ENCODE results near the gene DGKH. TPM values are rescaled to one million over a fixed set of nuclear protein-coding genes. Genes with fewer than 3 reads are reported as not detected.

The DGKH gene
- total RNA-seq, 4 donors from 2014 or later: 18.6 to 32.5 (median 19.6) TPM

DNA sequence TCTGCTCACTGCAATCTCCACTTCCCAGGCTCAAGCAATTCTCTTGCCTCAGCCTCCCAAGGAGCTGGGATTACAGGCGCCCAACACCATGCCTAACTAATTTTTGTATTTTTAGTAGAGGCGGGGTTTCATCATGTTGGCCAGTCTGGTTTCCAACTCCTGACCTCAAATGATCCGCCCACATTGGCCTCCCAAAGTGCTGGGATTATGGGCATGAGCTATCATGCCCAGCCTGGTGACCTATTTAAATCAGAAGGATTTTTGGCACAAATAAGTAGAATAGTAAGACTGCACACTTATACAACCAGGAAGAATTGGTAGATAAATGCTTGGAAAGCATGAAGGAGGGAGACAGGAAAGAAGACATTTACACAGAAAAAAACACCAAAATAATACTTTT is 170.1 kb downstream of the DGKH start:
- ATAC-seq: no peak
- Histone ChIP-seq H3K9me3 (no peaks in the 10 kb centered on the region), H3K4me3 (no peak overlapping the region), H3K36me3 (peaks cover 0 to 70% of the 10 kb centered on the region in 2 donors), H3K4me1 (no peaks in the 10 kb centered on the region), H3K27ac (no peak overlapping the region), H3K27me3 (no peaks in the 10 kb centered on the region)
- TF ChIP-seq CTCF (IDR thresholded peaks at IDR 0.05) (no peak), POLR2A (IDR thresholded peaks at IDR 0.05) (no peak), EP300 (IDR thresholded peaks at IDR 0.05) (no peak), POLR2AphosphoS5 (IDR thresholded peaks at IDR 0.05) (no peak)
- WGBS, 2 donors (ENCODE audit: low coverage in 1 of 2): 89 to 100% methylated on average over 1 to 3 of the region's 3 CpGs

DNA sequence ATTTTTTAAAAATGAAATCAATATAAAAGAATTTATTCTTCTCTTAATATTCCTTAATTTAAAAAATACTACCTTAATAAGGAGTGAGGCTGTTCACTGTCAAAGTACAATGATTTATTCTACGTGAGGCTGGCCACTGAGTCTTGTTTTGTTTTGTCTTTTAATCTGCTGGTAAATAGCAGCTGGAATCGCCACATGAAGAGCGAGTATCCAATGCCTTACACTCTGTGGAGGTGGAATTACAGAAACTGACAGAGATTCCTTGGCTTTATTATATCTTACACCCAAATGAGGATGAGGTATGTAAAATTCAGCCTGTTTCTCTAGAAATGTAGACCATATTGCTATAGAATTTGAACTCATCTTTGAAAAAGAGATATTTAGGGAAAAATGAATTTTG is 170.6 kb downstream of the DGKH start:
- Histone ChIP-seq H3K36me3 (peaks cover 0 to 70% of the 10 kb centered on the region in 2 donors), H3K4me1 (no peaks in the 10 kb centered on the region), H3K9me3 (no peaks in the 10 kb centered on the region), H3K27me3 (no peaks in the 10 kb centered on the region), H3K27ac (no peak overlapping the region), H3K4me3 (no peak overlapping the region)
- WGBS, 2 donors (ENCODE audit: low coverage in 1 of 2): 93 to 100% methylated on average over 3 of the region's 3 CpGs
- TF ChIP-seq CTCF (IDR thresholded peaks at IDR 0.05) (no peak), EP300 (IDR thresholded peaks at IDR 0.05) (no peak), POLR2AphosphoS5 (IDR thresholded peaks at IDR 0.05) (no peak), POLR2A (IDR thresholded peaks at IDR 0.05) (no peak)
- ATAC-seq: no peak

DNA sequence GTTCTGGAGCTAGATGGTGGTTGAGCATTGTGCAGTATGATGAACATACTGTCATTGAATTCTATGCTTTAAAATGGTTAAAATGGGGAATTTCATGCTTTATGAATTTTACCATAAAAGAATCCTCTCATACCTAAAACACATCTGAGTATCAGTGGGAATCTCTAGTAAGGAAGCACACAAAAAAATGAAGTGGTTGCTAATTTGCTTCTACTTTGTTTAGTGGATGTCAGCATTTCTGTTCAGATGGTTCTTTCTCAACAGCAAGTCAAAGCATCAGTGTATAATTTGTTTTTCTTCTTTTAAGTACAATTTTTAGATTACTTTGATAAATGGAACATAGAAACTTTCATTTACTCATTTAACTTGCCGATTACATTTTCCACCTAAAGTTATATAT is 171.4 kb downstream of the DGKH start:
- Histone ChIP-seq H3K9me3 (no peaks in the 10 kb centered on the region), H3K27me3 (no peaks in the 10 kb centered on the region), H3K4me1 (no peaks in the 10 kb centered on the region), H3K36me3 (peaks cover 0 to 70% of the 10 kb centered on the region in 2 donors), H3K4me3 (no peak overlapping the region), H3K27ac (no peak overlapping the region)
- no peak for ATAC-seq
- TF ChIP-seq EP300 (IDR thresholded peaks at IDR 0.05): no peak
- TF ChIP-seq POLR2A (IDR thresholded peaks at IDR 0.05): no peak
- no peak for TF ChIP-seq CTCF (IDR thresholded peaks at IDR 0.05)
- no peak for TF ChIP-seq POLR2AphosphoS5 (IDR thresholded peaks at IDR 0.05)
- 100% methylated on average over 1 of the region's 1 CpG for WGBS, 2 donors (ENCODE audit: low coverage in 1 of 2)

GRCh38 chr13:42221121-42221765 is 172.8 kb downstream of the DGKH start:
- WGBS, 2 donors (ENCODE audit: low coverage in 1 of 2): 86 to 100% methylated on average over 3 to 4 of the region's 4 CpGs
- ATAC-seq: no peak
- H3K36me3 ChIP-seq: peaks cover 0 to 71% of the 10 kb centered on the region in 2 donors

More at GRCh38 chr13:42221121-42221765, 172.8 kb downstream of the DGKH start:
- Histone ChIP-seq H3K4me3 (no peak overlapping the region), H3K27me3 (no peaks in the 10 kb centered on the region), H3K9me3 (no peaks in the 10 kb centered on the region), H3K27ac (no peak overlapping the region), H3K4me1 (no peaks in the 10 kb centered on the region)
- no peak for TF ChIP-seq POLR2AphosphoS5 (IDR thresholded peaks at IDR 0.05)
- no peak for TF ChIP-seq CTCF (IDR thresholded peaks at IDR 0.05)
- TF ChIP-seq POLR2A (IDR thresholded peaks at IDR 0.05): no peak
- no peak for TF ChIP-seq EP300 (IDR thresholded peaks at IDR 0.05)

Data from gastroesophageal sphincter (tissue), 4 donors.